Measurements from ENCODE around the gene GRK2. TPM values are rescaled to one million over a fixed set of nuclear protein-coding genes. Genes with fewer than 3 reads are reported as not detected.
"Not testable (repeated sequence)": the region's sequence is repeated elsewhere in the genome, so short reads cannot be mapped to it uniquely, and the experiment has no call there.

The GRK2 gene
- total RNA-seq, 2 experiments from 2014 or later = 303 to 305 TPM

DNA sequence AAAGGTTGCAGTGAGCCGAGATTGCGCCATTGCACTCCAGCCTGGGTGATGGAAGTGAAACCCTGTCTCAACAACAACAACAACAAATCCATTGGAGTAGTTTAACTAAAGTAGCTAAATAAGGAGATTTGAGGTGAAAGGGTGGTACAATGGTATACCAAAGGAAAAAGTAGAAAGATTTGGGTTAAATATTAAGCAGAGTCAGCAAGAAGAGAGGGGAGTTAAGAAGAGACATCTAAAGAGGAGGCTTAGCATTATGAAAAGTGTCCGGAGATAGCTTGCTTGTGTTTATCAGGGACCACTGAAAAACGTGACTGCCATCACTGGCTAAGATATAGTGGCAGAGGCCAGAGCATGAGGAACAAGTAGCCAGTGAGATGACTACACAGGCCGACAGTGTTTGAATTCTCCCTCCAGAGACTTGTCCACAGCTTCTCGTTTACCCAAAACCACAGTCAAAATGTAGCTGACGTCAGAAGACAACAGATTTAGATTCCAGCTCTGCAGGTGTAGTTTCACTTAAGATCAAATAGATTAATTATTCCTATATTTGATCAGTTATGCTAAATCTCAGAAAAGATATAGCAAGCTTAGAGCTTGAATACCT is 32.6 kb upstream of the GRK2 start:
- no peak overlapping the region for H3K4me3 Mint-ChIP-seq
- POLR2A ChIA-PET = interaction anchor here (0.6 to 1.0 kb wide), 2 partner anchors 9 to 65 kb away, joined by 3 read pairs; no protein-coding TSS in a partner anchor
- CTCF ChIA-PET = interaction anchor here (0.7 kb wide), 1 partner anchor 20 kb away, joined by 3 read pairs; no protein-coding TSS in a partner anchor
- peaks cover 23% of the 10 kb centered on the region for H3K36me3 Mint-ChIP-seq (ENCODE audit: low read depth)
- DNase-seq = no peak
- no peaks in the 10 kb centered on the region for H3K27me3 Mint-ChIP-seq
- intact Hi-C loops (cut with micrococcal nuclease) = no loop called here
- ATAC-seq = no peak
- peak overlapping the region; percentile 67 for H3K27ac Mint-ChIP-seq
- peaks cover 17% of the 10 kb centered on the region for H3K4me1 Mint-ChIP-seq (ENCODE audit: low read depth)
- TF ChIP-seq, protein P1, sequence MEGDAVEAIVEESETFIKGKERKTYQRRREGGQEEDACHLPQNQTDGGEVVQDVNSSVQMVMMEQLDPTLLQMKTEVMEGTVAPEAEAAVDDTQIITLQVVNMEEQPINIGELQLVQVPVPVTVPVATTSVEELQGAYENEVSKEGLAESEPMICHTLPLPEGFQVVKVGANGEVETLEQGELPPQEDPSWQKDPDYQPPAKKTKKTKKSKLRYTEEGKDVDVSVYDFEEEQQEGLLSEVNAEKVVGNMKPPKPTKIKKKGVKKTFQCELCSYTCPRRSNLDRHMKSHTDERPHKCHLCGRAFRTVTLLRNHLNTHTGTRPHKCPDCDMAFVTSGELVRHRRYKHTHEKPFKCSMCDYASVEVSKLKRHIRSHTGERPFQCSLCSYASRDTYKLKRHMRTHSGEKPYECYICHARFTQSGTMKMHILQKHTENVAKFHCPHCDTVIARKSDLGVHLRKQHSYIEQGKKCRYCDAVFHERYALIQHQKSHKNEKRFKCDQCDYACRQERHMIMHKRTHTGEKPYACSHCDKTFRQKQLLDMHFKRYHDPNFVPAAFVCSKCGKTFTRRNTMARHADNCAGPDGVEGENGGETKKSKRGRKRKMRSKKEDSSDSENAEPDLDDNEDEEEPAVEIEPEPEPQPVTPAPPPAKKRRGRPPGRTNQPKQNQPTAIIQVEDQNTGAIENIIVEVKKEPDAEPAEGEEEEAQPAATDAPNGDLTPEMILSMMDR (IDR thresholded peaks at IDR 0.05) = no peak
- no peaks in the 10 kb centered on the region for H3K9me3 Mint-ChIP-seq

DNA sequence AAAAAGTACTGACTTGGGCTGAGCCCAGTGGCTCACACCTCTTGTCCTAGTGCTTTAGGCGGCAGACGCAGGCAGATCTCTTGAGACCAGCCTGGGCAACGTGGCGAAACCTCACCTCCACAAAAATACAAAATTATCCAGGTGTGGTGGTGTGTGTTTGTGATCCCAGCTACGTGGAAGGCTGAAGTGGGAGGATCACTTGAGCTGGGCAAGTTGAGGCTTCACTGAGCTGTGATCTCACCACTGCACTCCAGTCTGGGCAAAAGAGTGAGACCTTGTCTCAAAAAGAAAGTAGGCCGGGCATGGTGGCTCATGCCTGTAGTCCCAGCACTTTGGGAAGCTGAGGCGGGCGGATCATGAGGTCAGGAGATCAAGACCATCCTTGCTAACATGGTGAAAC is 31.7 kb upstream of the GRK2 start:
- ATAC-seq; H3K9me3 Mint-ChIP-seq; intact Hi-C loops (cut with micrococcal nuclease); H3K27me3 Mint-ChIP-seq; H3K4me3 Mint-ChIP-seq; POLR2A ChIA-PET; DNase-seq; CTCF ChIA-PET: not testable (repeated sequence)
- H3K4me1 Mint-ChIP-seq (ENCODE audit: low read depth) = peaks cover 26% of the 10 kb centered on the region
- H3K36me3 Mint-ChIP-seq (ENCODE audit: low read depth) = peaks cover 18% of the 10 kb centered on the region
- peak overlapping the region; percentile 44 for H3K27ac Mint-ChIP-seq

DNA sequence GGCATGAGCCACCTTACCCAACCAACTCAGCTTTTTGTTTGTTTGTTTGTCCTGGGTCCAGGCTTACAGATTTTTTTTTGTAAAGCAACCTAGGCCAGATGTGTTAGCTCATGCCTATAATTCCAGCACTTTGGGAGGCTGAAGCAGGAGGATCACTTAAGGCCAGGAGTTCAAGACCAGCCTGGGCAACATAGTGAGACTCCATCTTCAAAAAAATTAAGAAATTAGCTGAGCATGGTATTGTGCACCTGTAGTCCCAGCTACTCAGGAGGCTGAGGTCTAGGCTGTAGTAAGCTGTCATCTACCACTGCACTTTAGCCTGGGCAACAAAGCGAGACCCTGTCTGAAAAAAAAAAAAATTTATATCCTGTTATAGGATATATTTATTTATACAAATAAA is 28.7 kb upstream of the GRK2 start:
- no peak overlapping the region for H3K27ac Mint-ChIP-seq
- DNase-seq = no peak
- CTCF ChIA-PET = interaction anchor here (1.1 to 1.3 kb wide), 3 partner anchors 15 to 114 kb away, joined by 3 to 4 read pairs (median 3); no protein-coding TSS in a partner anchor
- H3K4me1 Mint-ChIP-seq (ENCODE audit: low read depth) = peaks cover 39% of the 10 kb centered on the region
- H3K36me3 Mint-ChIP-seq (ENCODE audit: low read depth) = peaks cover 30% of the 10 kb centered on the region
- H3K9me3 Mint-ChIP-seq = no peaks in the 10 kb centered on the region
- POLR2A ChIA-PET = interaction anchor here (0.5 to 4.8 kb wide), 3 partner anchors 33 to 66 kb away, joined by 3 to 38 read pairs (median 4); no protein-coding TSS in a partner anchor
- ATAC-seq = no peak
- intact Hi-C loops (cut with micrococcal nuclease) = no loop called here
- no peak overlapping the region for H3K4me3 Mint-ChIP-seq
- H3K27me3 Mint-ChIP-seq = no peaks in the 10 kb centered on the region
- TF ChIP-seq, protein P1 (IDR thresholded peaks at IDR 0.05) = no peak

DNA sequence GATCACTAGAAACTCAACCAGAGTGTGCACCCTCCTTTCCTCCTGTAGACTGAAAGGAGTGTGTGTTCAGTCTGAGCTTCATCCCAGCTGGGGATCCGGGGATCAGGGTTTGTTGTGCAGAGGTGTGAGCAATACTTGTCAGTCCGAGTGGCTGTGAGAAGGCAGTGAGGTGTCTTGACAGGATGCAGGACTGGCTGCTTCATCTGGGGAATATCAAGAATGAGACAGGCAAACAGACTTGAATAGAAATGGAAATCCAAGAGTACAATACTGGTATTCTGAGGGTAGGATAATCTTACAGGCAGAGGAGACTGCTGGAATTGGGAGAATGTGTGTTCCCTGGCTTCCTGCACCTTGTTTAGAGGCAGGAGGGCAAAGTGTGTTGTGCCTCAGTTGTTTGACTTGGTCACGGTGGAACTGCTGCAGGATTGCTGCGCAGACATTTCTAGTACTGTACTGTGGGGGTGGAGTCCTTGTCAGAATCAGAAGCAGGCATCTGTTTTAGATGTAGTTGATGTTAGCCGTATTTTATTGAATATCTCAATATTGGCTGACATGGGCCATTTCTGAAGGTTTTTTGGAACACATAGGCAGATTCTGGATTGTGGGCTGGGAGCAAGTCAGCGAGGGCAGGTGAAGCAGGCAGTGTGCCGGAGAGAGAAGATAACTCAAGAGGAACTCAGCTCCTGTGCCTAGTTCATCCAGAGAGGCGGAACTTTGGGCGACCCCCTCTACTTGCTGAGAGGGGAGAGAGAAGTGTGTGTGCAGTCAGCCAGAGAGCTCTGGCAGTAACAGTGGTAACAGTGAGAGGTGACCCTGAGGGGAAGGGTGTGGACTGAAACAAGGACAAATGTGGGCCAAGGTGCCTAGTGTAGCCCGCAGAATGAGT is 27.1 kb upstream of the GRK2 start:
- Mint-ChIP-seq H3K4me3 (peak overlapping the region; percentile 96), H3K27me3 (no peaks in the 10 kb centered on the region), H3K36me3 (ENCODE audit: low read depth) (peaks cover 41% of the 10 kb centered on the region), H3K27ac (peak overlapping the region; percentile 100), H3K4me1 (ENCODE audit: low read depth) (peaks cover 46% of the 10 kb centered on the region), H3K9me3 (no peaks in the 10 kb centered on the region)
- POLR2A ChIA-PET = interaction anchor here (0.6 to 4.8 kb wide), 22 partner anchors 9 to 197 kb away, joined by 3 to 38 read pairs (median 6); partner anchors contain the start of genes ANKRD13D, PPP1CA and RAD9A
- CTCF ChIA-PET = interaction anchor here (1.0 to 2.5 kb wide), 13 partner anchors 9 to 158 kb away, joined by 3 to 18 read pairs (median 5); no protein-coding TSS in a partner anchor
- TF ChIP-seq, protein P1 (IDR thresholded peaks at IDR 0.05) = no peak
- DNase-seq = no peak
- no peak for ATAC-seq
- intact Hi-C loops (cut with micrococcal nuclease) = no loop called here

DNA sequence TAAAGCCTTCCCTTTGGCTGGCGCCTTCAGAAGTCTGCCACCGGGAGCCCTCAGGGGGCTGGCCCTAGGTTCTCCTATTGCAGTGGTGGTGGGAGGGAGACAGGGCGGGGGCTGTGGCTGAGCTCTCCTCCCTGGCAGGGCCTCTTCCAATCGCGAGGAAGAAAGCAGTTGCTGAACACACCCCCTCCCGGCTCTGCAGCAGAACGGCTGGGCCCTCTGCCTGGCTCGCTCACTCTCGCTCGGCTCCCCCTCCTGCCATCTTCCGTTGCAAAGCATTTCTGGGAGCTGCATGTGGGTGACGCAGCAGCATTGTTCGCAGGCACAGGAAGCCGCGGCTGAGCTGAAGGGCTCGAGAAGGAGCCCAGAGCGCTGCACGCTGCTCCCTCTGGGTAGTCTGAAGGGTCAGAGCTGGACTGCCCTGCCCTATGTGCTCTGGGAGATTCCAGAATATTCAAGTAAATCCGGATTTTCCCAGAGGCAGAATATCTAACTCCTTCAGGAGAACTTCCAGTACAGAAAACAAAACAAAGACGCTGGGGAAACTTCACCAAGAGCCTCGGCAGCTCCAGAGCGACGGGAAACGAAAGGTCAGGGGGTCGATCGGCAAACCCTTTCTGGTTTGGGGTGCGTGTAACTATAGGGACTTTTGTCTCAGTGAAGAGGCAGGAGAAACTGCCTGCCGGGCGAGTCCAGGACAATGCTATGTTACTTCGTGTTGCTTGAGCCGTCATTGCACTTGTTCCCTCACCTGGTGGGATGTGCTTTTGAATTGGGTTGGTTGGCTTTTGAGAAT is 26.3 kb upstream of the GRK2 start:
- H3K27me3 Mint-ChIP-seq = no peaks in the 10 kb centered on the region
- peaks cover 43% of the 10 kb centered on the region for H3K36me3 Mint-ChIP-seq (ENCODE audit: low read depth)
- POLR2A ChIA-PET = interaction anchor here (0.6 to 4.8 kb wide), 31 partner anchors 10 to 342 kb away, joined by 3 to 38 read pairs (median 5); partner anchors contain the start of genes ANKRD13D, CABP4, KDM2A and PPP1CA
- peak overlapping the region; percentile 96 for H3K4me3 Mint-ChIP-seq
- CTCF ChIA-PET = interaction anchor here (0.6 to 2.5 kb wide), 18 partner anchors 8 to 390 kb away, joined by 3 to 18 read pairs (median 4); partner anchors contain the start of gene NUDT8
- no peaks in the 10 kb centered on the region for H3K9me3 Mint-ChIP-seq
- DNase-seq (peak; percentile 98), ATAC-seq (peak; percentile 94)
- intact Hi-C loops (cut with micrococcal nuclease) = no loop called here
- TF ChIP-seq, protein P1 (IDR thresholded peaks at IDR 0.05) = no peak
- H3K27ac Mint-ChIP-seq = peak overlapping the region; percentile 100
- H3K4me1 Mint-ChIP-seq (ENCODE audit: low read depth) = peaks cover 43% of the 10 kb centered on the region

Measured in activated CD8-positive, alpha-beta T cell treated with anti-CD3 and anti-CD28 coated beads for 36 hours (primary cell).